AG09309 (cell line): ENCODE measurements around the gene OR10H4.
"Not testable (repeated sequence)": the region's sequence is repeated elsewhere in the genome, so short reads cannot be mapped to it uniquely, and the experiment has no call there.

Experiments used
- DNase-seq: peaks from one replicate; pipeline ENCODE4 v3.0.0-alpha.2; 2010; ENCODE audit warnings: low read depth
- H3K4me3 ChIP-seq: 2 replicates; pipeline ENCODE4 v1.5.1; 2011; ENCODE audit warnings: mild to moderate bottlenecking, low read depth, low read length, moderate library complexity; ENCODE audit not compliant: control insufficient read depth
- CTCF ChIP-seq: IDR thresholded peaks from 2 replicates; pipeline ENCODE4 v1.5.1; 2011; ENCODE audit warnings: mild to moderate bottlenecking, low read depth, low read length, inconsistent platforms; ENCODE audit not compliant: insufficient read depth, control insufficient read depth; ENCODE audit errors: missing control alignments

Gene OR10H4

GRCh38 chr19:15948223-15949058 lies at the start of gene OR10H4:
OR10H4 (plus strand) TSS chr19:15949008; CDS start chr19:15949008, 0 bp downstream.
- TF ChIP-seq CTCF, result no peak
- no peak for DNase-seq

GRCh38 chr19:15899561-15899960 lies 49.2 kb upstream of the OR10H4 start:
- not testable (repeated sequence) for H3K4me3 ChIP-seq, DNase-seq

More at GRCh38 chr19:15948223-15949058, at the start of gene OR10H4:
- H3K4me3 ChIP-seq, result no peak within 1 kb of the TSS

GRCh38 chr19:15900032-15900431 lies 48.8 kb upstream of the OR10H4 start:
- not testable (repeated sequence) for H3K4me3 ChIP-seq

GRCh38 chr19:15900504-15900903 lies 48.3 kb upstream of the OR10H4 start:
- TF ChIP-seq CTCF, result no peak
- DNase-seq, result no peak
- H3K4me3 ChIP-seq, result no peak overlapping the region

More at GRCh38 chr19:15900032-15900431, 48.8 kb upstream of the OR10H4 start:
- not testable (repeated sequence) for DNase-seq

GRCh38 chr19:15902254-15902653 lies 46.6 kb upstream of the OR10H4 start:
- H3K4me3 ChIP-seq, result no peak overlapping the region
- no peak for DNase-seq
- TF ChIP-seq CTCF, result no peak

GRCh38 chr19:15902898-15903297 lies 45.9 kb upstream of the OR10H4 start:
- not testable (repeated sequence) for DNase-seq, H3K4me3 ChIP-seq

- no peak for TF ChIP-seq CTCF
- no peak overlapping the region for H3K4me3 ChIP-seq
- DNase-seq, result no peak
These were observed 43.8 kb upstream of the OR10H4 start for GRCh38 chr19:15905026-15905425.

- no peak for DNase-seq
- TF ChIP-seq CTCF, result no peak
- H3K4me3 ChIP-seq, result no peak overlapping the region
These were observed 37.1 kb upstream of the OR10H4 start for GRCh38 chr19:15911599-15912235.
